GM12874 (cell line): Measurements from ENCODE around the gene LCE6A.

Experiments used
- CTCF ChIP-seq: IDR thresholded peaks from 2 replicates; pipeline ENCODE4 v1.5.1; 2011; ENCODE audit warnings: low read depth, mild to moderate bottlenecking, control low read depth, low read length, moderate library complexity; ENCODE audit not compliant: insufficient read depth

Gene LCE6A

GRCh38 chr1:152842556-152842955 is at the start of gene LCE6A:
TSS of gene LCE6A (plus strand) at chr1:152842856. CDS start at chr1:152843521, 665 bp downstream.
- no peak for TF ChIP-seq CTCF

GRCh38 chr1:152795686-152796085 is 47.0 kb upstream of the LCE6A start:
- TF ChIP-seq CTCF = no peak

GRCh38 chr1:152796421-152796820 is 46.2 kb upstream of the LCE6A start, which contains the start of gene LCE1D:
TSS of gene LCE1D (plus strand) at chr1:152796721. CDS start at chr1:152797795, 1,074 bp downstream.
- no peak for TF ChIP-seq CTCF

GRCh38 chr1:152801333-152801732 is 41.3 kb upstream of the LCE6A start:
- no peak for TF ChIP-seq CTCF

- no peak for TF ChIP-seq CTCF
Observed at GRCh38 chr1:152806576-152806975, 36.1 kb upstream of the LCE6A start, which contains the start of gene LCE1C. TSS of gene LCE1C (minus strand) at chr1:152806651. CDS start at chr1:152805478, 1,173 bp downstream.

- no peak for TF ChIP-seq CTCF
Observed at GRCh38 chr1:152811050-152811449, 31.6 kb upstream of the LCE6A start.

- TF ChIP-seq CTCF = no peak
Observed at GRCh38 chr1:152811671-152812070, 31.0 kb upstream of the LCE6A start, which contains the start of gene LCE1B. TSS of gene LCE1B (plus strand) at chr1:152811971. CDS start at chr1:152812447, 476 bp downstream.
